CD4-positive, alpha-beta T cell treated with Interleukin-15 for 4 hours (primary cell): ENCODE data around the gene PLA2G4D.
"Not testable (repeated sequence)": the region's sequence is repeated elsewhere in the genome, so short reads cannot be mapped to it uniquely, and the experiment has no call there.

Source experiments
- DNase-seq: peaks from one replicate; pipeline ENCODE4 v3.0.0-alpha.2; 2020; ENCODE audit warnings: low spot score

Gene PLA2G4D

GRCh38 chr15:42128476-42128875, 34.1 kb upstream of the PLA2G4D start:
- no peak for DNase-seq

GRCh38 chr15:42123546-42123945, 29.2 kb upstream of the PLA2G4D start:
- DNase-seq: no peak

GRCh38 chr15:42121682-42122081, 27.3 kb upstream of the PLA2G4D start:
- DNase-seq: no peak

GRCh38 chr15:42121021-42121420, 26.7 kb upstream of the PLA2G4D start:
- no peak for DNase-seq

- DNase-seq: no peak
These were observed 25.9 kb upstream of the PLA2G4D start for GRCh38 chr15:42120285-42120684.

GRCh38 chr15:42119446-42119760, 25.0 kb upstream of the PLA2G4D start:
- no peak for DNase-seq

- DNase-seq: no peak
These were observed 24.5 kb upstream of the PLA2G4D start for GRCh38 chr15:42118650-42119445.

GRCh38 chr15:42111924-42112323, 17.6 kb upstream of the PLA2G4D start:
- DNase-seq: no peak

- DNase-seq: no peak
These were observed 16.0 kb upstream of the PLA2G4D start for GRCh38 chr15:42110367-42110766.

- no peak for DNase-seq
These were observed 14.4 kb upstream of the PLA2G4D start for GRCh38 chr15:42108806-42109205.

- DNase-seq: no peak
These were observed 13.8 kb upstream of the PLA2G4D start for GRCh38 chr15:42108189-42108588.

GRCh38 chr15:42107473-42107872, 13.1 kb upstream of the PLA2G4D start:
- no peak for DNase-seq

GRCh38 chr15:42106288-42106687, 11.9 kb upstream of the PLA2G4D start:
- DNase-seq: no peak

- no peak for DNase-seq
These were observed 9.9 kb upstream of the PLA2G4D start for GRCh38 chr15:42104095-42104891.

- DNase-seq: no peak
These were observed 8.4 kb upstream of the PLA2G4D start for GRCh38 chr15:42102646-42103235.

GRCh38 chr15:42101861-42102260, 7.5 kb upstream of the PLA2G4D start:
- no peak for DNase-seq

GRCh38 chr15:42100021-42100800, 5.8 kb upstream of the PLA2G4D start:
- DNase-seq: no peak

GRCh38 chr15:42097018-42097417, 2.7 kb upstream of the PLA2G4D start:
- no peak for DNase-seq

- no peak for DNase-seq
These were observed 396 bp downstream of the PLA2G4D start for GRCh38 chr15:42093966-42094365.

- no peak for DNase-seq
These were observed 1.7 kb downstream of the PLA2G4D start for GRCh38 chr15:42092398-42093318.

- not testable (repeated sequence) for DNase-seq
These were observed 2.5 kb downstream of the PLA2G4D start for GRCh38 chr15:42091753-42092397.
